KMS-11 (cell line): Measurements from ENCODE around the gene SPG11.

Source experiments
- H2AFZ ChIP-seq: fragments of 200-600 bp; sonication (generic); 2 replicates; pipeline ENCODE4 v1.6.1; 2016; ENCODE audit warnings: antibody characterized with exemption, mixed run types, low read depth
- H3K27ac ChIP-seq: fragments of 200-600 bp; sonication (generic); 2 replicates; pipeline ENCODE4 v1.6.1; 2016; ENCODE audit warnings: mild to moderate bottlenecking, mixed run types
- H3K27me3 ChIP-seq: fragments of 200-600 bp; sonication (generic); 2 replicates; pipeline ENCODE4 v1.6.1; 2017; ENCODE audit warnings: mild to moderate bottlenecking, low read depth, mixed run types, moderate library complexity; ENCODE audit not compliant: insufficient read depth
- H3K36me3 ChIP-seq: fragments of 200-600 bp; sonication (generic); 2 replicates; pipeline ENCODE4 v1.6.1; 2017; ENCODE audit warnings: mild to moderate bottlenecking, mixed run types; ENCODE audit not compliant: insufficient read depth
- H3K4me1 ChIP-seq: fragments of 200-600 bp; sonication (generic); 2 replicates; pipeline ENCODE4 v1.6.1; 2016; ENCODE audit warnings: mild to moderate bottlenecking, low read depth, mixed run types; ENCODE audit not compliant: poor library complexity, severe bottlenecking
- H3K4me2 ChIP-seq: fragments of 200-600 bp; sonication (generic); 2 replicates; pipeline ENCODE4 v1.7.0; 2016; ENCODE audit warnings: mild to moderate bottlenecking, mixed run types
- H3K4me3 ChIP-seq: fragments of 200-600 bp; sonication (generic); IDR thresholded peaks from 2 replicates; pipeline ENCODE4 v1.6.1; 2017; ENCODE audit warnings: low read depth, low read length, mixed read lengths; ENCODE audit not compliant: insufficient read depth
- H3K79me2 ChIP-seq: fragments of 200-600 bp; sonication (generic); 2 replicates; pipeline ENCODE4 v1.6.1; 2016; ENCODE audit warnings: low read depth, mixed run types; ENCODE audit not compliant: insufficient read depth
- H3K9ac ChIP-seq: fragments of 200-600 bp; sonication (generic); 2 replicates; pipeline ENCODE4 v1.6.1; 2016; ENCODE audit warnings: mild to moderate bottlenecking, mixed run types
- H4K20me1 ChIP-seq: fragments of 200-600 bp; sonication (generic); 2 replicates; pipeline ENCODE4 v1.6.1; 2016; ENCODE audit warnings: mild to moderate bottlenecking, mixed run types; ENCODE audit not compliant: insufficient read depth
- TF ChIP-seq, protein P1 (sequence below): fragments of 200-600 bp; sonication (generic); conservative IDR thresholded peaks from 2 replicates; pipeline ENCODE4 v1.6.1; 2017; ENCODE audit warnings: low read depth, mild to moderate bottlenecking, antibody characterized with exemption, low read length, moderate library complexity, mixed read lengths

SPG11 gene

DNA sequence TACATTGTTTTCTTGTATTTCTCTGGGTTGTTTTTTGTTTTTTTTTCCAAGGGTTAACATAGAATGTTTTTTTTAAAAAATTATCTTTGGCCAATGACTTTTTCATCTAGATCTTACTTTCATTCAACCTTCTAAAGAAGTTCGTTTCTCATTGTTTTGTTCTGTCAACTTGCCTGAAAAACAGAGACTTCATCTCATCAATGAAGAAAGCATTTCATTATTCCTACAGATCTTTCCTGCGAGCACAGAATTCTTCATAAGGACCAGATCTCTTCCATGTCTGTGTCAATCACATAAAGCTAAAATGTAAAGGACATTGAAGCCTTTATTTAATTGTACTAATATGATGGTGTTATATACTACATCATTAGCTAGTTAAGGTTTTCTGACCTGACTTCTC is 136.2 kb downstream of the SPG11 start:
- H3K27me3 ChIP-seq: no peaks in the 10 kb centered on the region
- H3K9ac ChIP-seq: no peak overlapping the region
- no peak overlapping the region for H3K4me3 ChIP-seq
- TF ChIP-seq, protein P1, sequence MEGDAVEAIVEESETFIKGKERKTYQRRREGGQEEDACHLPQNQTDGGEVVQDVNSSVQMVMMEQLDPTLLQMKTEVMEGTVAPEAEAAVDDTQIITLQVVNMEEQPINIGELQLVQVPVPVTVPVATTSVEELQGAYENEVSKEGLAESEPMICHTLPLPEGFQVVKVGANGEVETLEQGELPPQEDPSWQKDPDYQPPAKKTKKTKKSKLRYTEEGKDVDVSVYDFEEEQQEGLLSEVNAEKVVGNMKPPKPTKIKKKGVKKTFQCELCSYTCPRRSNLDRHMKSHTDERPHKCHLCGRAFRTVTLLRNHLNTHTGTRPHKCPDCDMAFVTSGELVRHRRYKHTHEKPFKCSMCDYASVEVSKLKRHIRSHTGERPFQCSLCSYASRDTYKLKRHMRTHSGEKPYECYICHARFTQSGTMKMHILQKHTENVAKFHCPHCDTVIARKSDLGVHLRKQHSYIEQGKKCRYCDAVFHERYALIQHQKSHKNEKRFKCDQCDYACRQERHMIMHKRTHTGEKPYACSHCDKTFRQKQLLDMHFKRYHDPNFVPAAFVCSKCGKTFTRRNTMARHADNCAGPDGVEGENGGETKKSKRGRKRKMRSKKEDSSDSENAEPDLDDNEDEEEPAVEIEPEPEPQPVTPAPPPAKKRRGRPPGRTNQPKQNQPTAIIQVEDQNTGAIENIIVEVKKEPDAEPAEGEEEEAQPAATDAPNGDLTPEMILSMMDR: no peak
- no peak overlapping the region for H3K4me2 ChIP-seq
- no peaks in the 10 kb centered on the region for H3K79me2 ChIP-seq
- no peaks in the 10 kb centered on the region for H4K20me1 ChIP-seq
- H3K4me1 ChIP-seq: no peaks in the 10 kb centered on the region
- H3K27ac ChIP-seq: no peak overlapping the region
- no peaks in the 10 kb centered on the region for H3K36me3 ChIP-seq
- H2AFZ ChIP-seq: no peak overlapping the region

DNA sequence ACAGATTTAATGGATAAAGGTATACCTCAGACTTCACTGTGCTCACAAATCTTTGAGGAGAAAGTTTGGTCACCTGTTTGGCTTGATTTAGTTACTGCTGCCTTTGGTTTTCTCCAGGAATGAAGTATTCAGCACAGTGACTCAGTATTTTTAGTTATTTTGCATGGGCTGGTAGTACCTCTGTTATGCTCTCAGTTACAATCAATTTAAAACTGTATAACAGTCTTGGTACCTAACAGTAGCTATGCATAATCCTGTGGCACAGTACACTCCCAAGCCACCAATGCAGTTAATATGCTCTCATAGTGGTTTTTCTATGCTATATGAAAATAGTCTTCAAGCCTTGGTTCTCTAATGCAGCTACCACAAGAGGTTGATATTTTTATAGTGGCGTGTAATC is 138.4 kb downstream of the SPG11 start:
- H3K9ac ChIP-seq: no peak overlapping the region
- no peaks in the 10 kb centered on the region for H4K20me1 ChIP-seq
- H3K36me3 ChIP-seq: no peaks in the 10 kb centered on the region
- H3K27me3 ChIP-seq: no peaks in the 10 kb centered on the region
- no peak overlapping the region for H3K27ac ChIP-seq
- no peak overlapping the region for H2AFZ ChIP-seq
- H3K4me1 ChIP-seq: no peaks in the 10 kb centered on the region
- no peak overlapping the region for H3K4me3 ChIP-seq
- H3K79me2 ChIP-seq: no peaks in the 10 kb centered on the region
- TF ChIP-seq, protein P1: no peak
- no peak overlapping the region for H3K4me2 ChIP-seq

DNA sequence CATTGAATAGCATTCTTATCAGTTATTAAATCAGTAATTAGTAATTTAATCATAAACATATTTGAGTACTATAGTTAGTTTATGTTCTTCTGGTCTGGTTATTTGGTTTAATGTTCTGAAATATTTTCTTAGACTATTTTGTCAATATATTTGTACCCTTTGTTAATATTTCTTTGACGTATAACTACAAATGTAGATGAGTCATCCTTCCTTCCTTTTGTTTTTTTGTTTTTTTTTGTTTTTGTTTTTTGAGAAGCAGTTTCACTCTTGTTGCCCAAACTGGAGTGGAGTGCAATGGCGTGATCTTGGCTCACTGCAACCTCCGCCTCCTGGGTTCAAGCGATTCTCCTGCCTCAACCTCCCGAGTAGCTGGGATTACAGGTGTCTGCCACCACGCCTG is 143.9 kb downstream of the SPG11 start:
- Histone ChIP-seq H3K36me3 (peaks cover 2% of the 10 kb centered on the region; the same call in 1 of the 2 replicates), H3K4me2 (no peak overlapping the region), H3K79me2 (no peaks in the 10 kb centered on the region), H4K20me1 (no peaks in the 10 kb centered on the region), H3K27me3 (no peaks in the 10 kb centered on the region), H3K9ac (no peak overlapping the region), H3K4me1 (no peaks in the 10 kb centered on the region), H2AFZ (no peak overlapping the region), H3K4me3 (no peak overlapping the region), H3K27ac (no peak overlapping the region)
- TF ChIP-seq, protein P1: no peak

DNA sequence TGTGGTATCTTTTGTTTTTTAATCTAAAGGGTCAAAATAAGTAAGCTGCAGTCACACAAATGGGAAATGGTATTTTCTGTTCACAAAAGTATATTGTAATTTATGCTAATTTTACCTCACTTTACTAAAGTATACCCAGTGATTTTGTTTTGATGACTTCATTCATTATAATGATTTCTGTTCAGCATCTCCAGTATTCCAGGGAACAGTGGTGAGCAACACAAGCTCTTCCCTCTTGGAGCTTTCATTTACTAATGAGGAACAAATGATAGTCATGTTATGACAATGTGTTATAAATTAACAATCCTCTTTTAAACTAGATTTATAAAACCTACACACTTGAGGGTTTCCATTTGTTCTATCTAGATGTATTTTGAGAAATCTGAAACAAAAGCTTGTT is 147.0 kb downstream of the SPG11 start:
- Histone ChIP-seq H3K27me3 (no peaks in the 10 kb centered on the region), H3K4me2 (no peak overlapping the region), H3K27ac (no peak overlapping the region), H3K79me2 (no peaks in the 10 kb centered on the region), H3K9ac (no peak overlapping the region), H2AFZ (no peak overlapping the region), H4K20me1 (no peaks in the 10 kb centered on the region), H3K4me3 (no peak overlapping the region), H3K36me3 (peaks cover 2% of the 10 kb centered on the region; the same call in 1 of the 2 replicates), H3K4me1 (no peaks in the 10 kb centered on the region)
- TF ChIP-seq, protein P1: no peak
